IMR-90 (cell line): ENCODE data around the gene CLDN14.

Experiments used
- BHLHE40 ChIP-seq: fragments of 150-350 bp; IDR thresholded peaks from 2 replicates; pipeline ENCODE4 v1.6.1; 2016; ENCODE audit warnings: mild to moderate bottlenecking, low read depth, low read length
- CHD1 ChIP-seq: IDR thresholded peaks from 2 replicates; pipeline ENCODE4 v1.6.1; 2012; ENCODE audit warnings: low read depth, low read length, improper control_type of control experiment
- CTCF ChIP-seq: conservative IDR thresholded peaks from 2 replicates; pipeline ENCODE4 v1.5.1; 2012; ENCODE audit warnings: mild to moderate bottlenecking, low read depth, low read length, improper control_type of control experiment
- MAFK ChIP-seq: IDR thresholded peaks from 2 replicates; pipeline ENCODE4 v1.6.1; 2012; ENCODE audit warnings: low read depth, low read length, improper control_type of control experiment
- POLR2A ChIP-seq: IDR thresholded peaks from 2 replicates; pipeline ENCODE4 v1.6.1; 2012; ENCODE audit warnings: mild to moderate bottlenecking, low read depth, low read length
- RAD21 ChIP-seq: IDR thresholded peaks from 2 replicates; pipeline ENCODE4 v1.6.1; 2012; ENCODE audit warnings: low read length, improper control_type of control experiment
- RCOR1 ChIP-seq: IDR thresholded peaks from 2 replicates; pipeline ENCODE4 v1.6.1; 2012; ENCODE audit warnings: mild to moderate bottlenecking, low read length, improper control_type of control experiment; ENCODE audit not compliant: insufficient replicate concordance
- SMC3 ChIP-seq: fragments of 150-350 bp; IDR thresholded peaks from 2 replicates; pipeline ENCODE4 v1.6.1; 2016; ENCODE audit warnings: low read depth, mild to moderate bottlenecking, antibody characterized with exemption, low read length, moderate library complexity
- TF ChIP-seq, protein P1 (sequence below): fragments of 150-350 bp; IDR thresholded peaks from 2 replicates; pipeline ENCODE4 v1.6.1; 2017; ENCODE audit warnings: mild to moderate bottlenecking, antibody characterized with exemption, low read length, low read depth

GRCh38 chr21:36452281-36452825 lies 27.6 kb downstream of the CLDN14 start:
- TF ChIP-seq CTCF (no peak), RCOR1 (no peak), POLR2A (no peak), SMC3 (no peak), RAD21 (no peak), BHLHE40 (no peak), CHD1 (no peak), MAFK (no peak)
- TF ChIP-seq, protein P1, sequence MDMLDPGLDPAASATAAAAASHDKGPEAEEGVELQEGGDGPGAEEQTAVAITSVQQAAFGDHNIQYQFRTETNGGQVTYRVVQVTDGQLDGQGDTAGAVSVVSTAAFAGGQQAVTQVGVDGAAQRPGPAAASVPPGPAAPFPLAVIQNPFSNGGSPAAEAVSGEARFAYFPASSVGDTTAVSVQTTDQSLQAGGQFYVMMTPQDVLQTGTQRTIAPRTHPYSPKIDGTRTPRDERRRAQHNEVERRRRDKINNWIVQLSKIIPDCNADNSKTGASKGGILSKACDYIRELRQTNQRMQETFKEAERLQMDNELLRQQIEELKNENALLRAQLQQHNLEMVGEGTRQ = no peak
